ENCODE measurements around the gene CAPN10. TPM values are rescaled to one million over a fixed set of nuclear protein-coding genes. Genes with fewer than 3 reads are reported as not detected.

Gene CAPN10
- total and polyA plus RNA-seq, 2 experiments from 2014 or later, result 24.2 to 28.8 TPM

- DNase-seq (ENCODE audit: low spot score), result no peak
- Histone ChIP-seq H3K4me3 (no peak overlapping the region), H3K27me3 (no peaks in the 10 kb centered on the region), H3K4me2 (no peak overlapping the region), H3K36me3 (replicated peaks; ENCODE audit: insufficient read depth, low read depth) (no peaks in the 10 kb centered on the region), H4K20me1 (ENCODE audit: insufficient read depth, poor library complexity, severe bottlenecking) (no peaks in the 10 kb centered on the region), H3K9me2 (replicated peaks; ENCODE audit: insufficient read depth) (no peaks in the 10 kb centered on the region), H3K4me1 (ENCODE audit: insufficient read depth) (no peaks in the 10 kb centered on the region), H2AFZ (no peak overlapping the region), H3K79me2 (no peaks in the 10 kb centered on the region), H3K27ac (no peak overlapping the region), H3K9me3 (ENCODE audit: low read depth) (no peaks in the 10 kb centered on the region)
- TF ChIP-seq EZH2 (IDR thresholded peaks at IDR 0.05; ENCODE audit: borderline replicate concordance) (no peak), CTCF (IDR thresholded peaks at IDR 0.05; ENCODE audit: poor library complexity) (no peak), EZH2phosphoT487 (IDR thresholded peaks at IDR 0.05; ENCODE audit: low read depth, severe bottlenecking, unreplicated experiment) (no peak)
- 100% methylated on average over 1 of the region's 1 CpG for WGBS (ENCODE audit: low lambda C conversion rate, missing lambda C conversion rate)
These were observed 45.8 kb downstream of the CAPN10 start for GRCh38 chr2:240632306-240632721.

- Histone ChIP-seq H3K27ac (no peak overlapping the region), H3K4me3 (no peak overlapping the region), H4K20me1 (ENCODE audit: insufficient read depth, poor library complexity, severe bottlenecking) (no peaks in the 10 kb centered on the region), H3K36me3 (replicated peaks; ENCODE audit: insufficient read depth, low read depth) (no peaks in the 10 kb centered on the region), H3K9me2 (replicated peaks; ENCODE audit: insufficient read depth) (no peaks in the 10 kb centered on the region), H2AFZ (no peak overlapping the region), H3K79me2 (no peaks in the 10 kb centered on the region), H3K4me2 (no peak overlapping the region), H3K27me3 (no peaks in the 10 kb centered on the region), H3K4me1 (ENCODE audit: insufficient read depth) (no peaks in the 10 kb centered on the region), H3K9me3 (ENCODE audit: low read depth) (no peaks in the 10 kb centered on the region)
- 86% methylated on average over 6 of the region's 6 CpGs for WGBS (ENCODE audit: low lambda C conversion rate, missing lambda C conversion rate)
- TF ChIP-seq EZH2phosphoT487 (IDR thresholded peaks at IDR 0.05; ENCODE audit: low read depth, severe bottlenecking, unreplicated experiment), result no peak
- no peak for TF ChIP-seq CTCF (IDR thresholded peaks at IDR 0.05; ENCODE audit: poor library complexity)
- no peak for TF ChIP-seq EZH2 (IDR thresholded peaks at IDR 0.05; ENCODE audit: borderline replicate concordance)
- no peak for DNase-seq (ENCODE audit: low spot score)
These were observed 48.8 kb downstream of the CAPN10 start for GRCh38 chr2:240635121-240635997.

- no peaks in the 10 kb centered on the region for H3K79me2 ChIP-seq
- 72% methylated on average over 3 of the region's 3 CpGs for WGBS (ENCODE audit: low lambda C conversion rate, missing lambda C conversion rate)
- no peak overlapping the region for H3K27ac ChIP-seq
- H3K4me1 ChIP-seq (ENCODE audit: insufficient read depth), result no peaks in the 10 kb centered on the region
- TF ChIP-seq CTCF (IDR thresholded peaks at IDR 0.05; ENCODE audit: poor library complexity) (no peak), EZH2 (IDR thresholded peaks at IDR 0.05; ENCODE audit: borderline replicate concordance) (no peak), EZH2phosphoT487 (IDR thresholded peaks at IDR 0.05; ENCODE audit: low read depth, severe bottlenecking, unreplicated experiment) (no peak)
- no peak for DNase-seq (ENCODE audit: low spot score)
- no peaks in the 10 kb centered on the region for H3K9me2 ChIP-seq (replicated peaks; ENCODE audit: insufficient read depth)
- H4K20me1 ChIP-seq (ENCODE audit: insufficient read depth, poor library complexity, severe bottlenecking), result no peaks in the 10 kb centered on the region
- no peak overlapping the region for H3K4me2 ChIP-seq
- H3K36me3 ChIP-seq (replicated peaks; ENCODE audit: insufficient read depth, low read depth), result no peaks in the 10 kb centered on the region
- H2AFZ ChIP-seq, result no peak overlapping the region
- no peaks in the 10 kb centered on the region for H3K9me3 ChIP-seq (ENCODE audit: low read depth)
- no peaks in the 10 kb centered on the region for H3K27me3 ChIP-seq
- H3K4me3 ChIP-seq, result no peak overlapping the region
These were observed 49.5 kb downstream of the CAPN10 start for GRCh38 chr2:240635998-240636547.
